GM21717 (cell line): ENCODE results near the gene PMPCA.

Source experiments
- ATAC-seq: cut with Tn5 transposase; IDR thresholded peaks from one replicate; pipeline ENCODE4 v1.9.1; 2021; ENCODE audit warnings: mild to moderate bottlenecking, moderate library complexity; ENCODE audit not compliant: unreplicated experiment

The PMPCA gene

GRCh38 chr9:136451221-136451877 lies 40.9 kb downstream of the PMPCA start:
- no peak for ATAC-seq

- ATAC-seq, result no peak
Measured at GRCh38 chr9:136453326-136453725, 42.9 kb downstream of the PMPCA start.

- ATAC-seq, result no peak
Measured at GRCh38 chr9:136454026-136454796, 43.8 kb downstream of the PMPCA start.

- ATAC-seq, result no peak
Measured at GRCh38 chr9:136455043-136456002, 44.9 kb downstream of the PMPCA start.

GRCh38 chr9:136456258-136456657 lies 45.8 kb downstream of the PMPCA start:
- no peak for ATAC-seq

- no peak for ATAC-seq
Measured at GRCh38 chr9:136457326-136457725, 46.9 kb downstream of the PMPCA start.

- no peak for ATAC-seq
Measured at GRCh38 chr9:136459425-136459824, 49.0 kb downstream of the PMPCA start.

GRCh38 chr9:136460772-136461325 lies 50.4 kb downstream of the PMPCA start:
- no peak for ATAC-seq

GRCh38 chr9:136462664-136463063 lies 52.2 kb downstream of the PMPCA start:
- ATAC-seq, result no peak

GRCh38 chr9:136463578-136463977 lies 53.1 kb downstream of the PMPCA start:
- ATAC-seq, result no peak

- ATAC-seq, result no peak
Measured at GRCh38 chr9:136464241-136464640, 53.8 kb downstream of the PMPCA start.

- ATAC-seq, result no peak
Measured at GRCh38 chr9:136465500-136466154, 55.2 kb downstream of the PMPCA start.

- ATAC-seq, result no peak
Measured at GRCh38 chr9:136466155-136466541, 55.7 kb downstream of the PMPCA start.

GRCh38 chr9:136467766-136468165 lies 57.3 kb downstream of the PMPCA start:
- no peak for ATAC-seq

- ATAC-seq, result no peak
Measured at GRCh38 chr9:136470356-136470755, 59.9 kb downstream of the PMPCA start.

GRCh38 chr9:136470792-136471469 lies 60.5 kb downstream of the PMPCA start:
- ATAC-seq, result no peak

GRCh38 chr9:136471802-136472487 lies 61.5 kb downstream of the PMPCA start:
- no peak for ATAC-seq

- no peak for ATAC-seq
Measured at GRCh38 chr9:136472640-136473353, 62.3 kb downstream of the PMPCA start.

GRCh38 chr9:136473354-136473721 lies 62.9 kb downstream of the PMPCA start:
- no peak for ATAC-seq
